LoVo (cell line): Measurements from ENCODE around the gene DGKQ.

Source experiments
- DNase-seq: peaks from one replicate; pipeline ENCODE4 v3.0.0-alpha.2; 2016; ENCODE audit warnings: low spot score

The DGKQ gene

GRCh38 chr4:995311-996026 lies 22.1 kb upstream of the DGKQ start:
- DNase-seq = no peak

GRCh38 chr4:993111-994029 lies 20.0 kb upstream of the DGKQ start, which contains the start of gene SLC26A1:
TSS of gene SLC26A1 (minus strand) at chr4:993404. CDS start at chr4:991703, 1,701 bp downstream.
- DNase-seq = no peak

GRCh38 chr4:992297-993110 lies 19.1 kb upstream of the DGKQ start:
- peak; percentile 60 for DNase-seq

GRCh38 chr4:991451-992296 lies 18.3 kb upstream of the DGKQ start:
- DNase-seq = no peak

- DNase-seq = no peak
These were observed 17.5 kb upstream of the DGKQ start for GRCh38 chr4:990746-991367.

GRCh38 chr4:989722-990471 lies 16.5 kb upstream of the DGKQ start:
- no peak for DNase-seq

- DNase-seq = no peak
These were observed 15.7 kb upstream of the DGKQ start for GRCh38 chr4:988726-989721.

- DNase-seq = no peak
These were observed 14.5 kb upstream of the DGKQ start for GRCh38 chr4:987624-988513.

- peak; percentile 73 for DNase-seq
These were observed 13.7 kb upstream of the DGKQ start, which contains the start of gene IDUA for GRCh38 chr4:986879-987623. TSS of gene IDUA (plus strand) at chr4:987044. CDS start at chr4:987085, 41 bp downstream.

- DNase-seq = no peak
These were observed 13.1 kb upstream of the DGKQ start for GRCh38 chr4:986428-986878.

GRCh38 chr4:985123-985830 lies 11.9 kb upstream of the DGKQ start:
- DNase-seq = peak; percentile 15

GRCh38 chr4:984336-985054 lies 11.1 kb upstream of the DGKQ start:
- DNase-seq = no peak

- no peak for DNase-seq
These were observed 9.4 kb upstream of the DGKQ start for GRCh38 chr4:982814-983213.

GRCh38 chr4:982291-982690 lies 8.9 kb upstream of the DGKQ start:
- no peak for DNase-seq

GRCh38 chr4:978957-979701 lies 5.8 kb upstream of the DGKQ start:
- DNase-seq = no peak
